DND-41 (cell line): ENCODE measurements around the gene ACTL8.

Source experiments
- ATAC-seq: fragments of 200-7000 bp; cut with Tn5 transposase; 3 replicates; pipeline ENCODE4 v1.9.1; 2021; ENCODE audit warnings: low read depth; ENCODE audit not compliant: insufficient read depth
- DNase-seq: peaks from one replicate; pipeline ENCODE4 v3.0.0-alpha.2; 2020
- H2AFZ ChIP-seq: 2 replicates; pipeline ENCODE4 v1.6.0; 2012; ENCODE audit warnings: low read depth, low read length
- H3K27ac ChIP-seq: 2 replicates; pipeline ENCODE4 v1.5.1; 2012; ENCODE audit warnings: low read length, inconsistent platforms
- H3K27me3 ChIP-seq: fragments of 200-600 bp; sonication (generic); 2 replicates; pipeline ENCODE4 v1.6.0; 2012; ENCODE audit warnings: low read length, mild to moderate bottlenecking, inconsistent platforms; ENCODE audit not compliant: insufficient read depth, poor library complexity
- H3K36me3 ChIP-seq: 2 replicates; pipeline ENCODE4 v1.5.1; 2012; ENCODE audit warnings: low read length, inconsistent platforms; ENCODE audit not compliant: insufficient read depth
- H3K4me1 ChIP-seq: 2 replicates; pipeline ENCODE4 v1.5.1; 2012; ENCODE audit warnings: mild to moderate bottlenecking, low read length; ENCODE audit not compliant: insufficient read depth
- H3K4me2 ChIP-seq: 2 replicates; pipeline ENCODE4 v1.6.0; 2012; ENCODE audit warnings: mild to moderate bottlenecking, moderate library complexity, low read length, inconsistent platforms; ENCODE audit not compliant: insufficient read depth
- H3K4me3 ChIP-seq, 2 experiments: fragments of 200-600 bp in 1 of 2; shearing (Covaris generic) in 1 of 2; 2 replicates each; pipeline ENCODE4 v1.5.1; 2012 to 2016; ENCODE audit warnings: inconsistent platforms in 2 of 2, low read length in 2 of 2, mild to moderate bottlenecking in 2 of 2, low read depth in 1 of 2, moderate library complexity in 1 of 2
- H3K79me2 ChIP-seq: 2 replicates; pipeline ENCODE4 v1.6.0; 2012; ENCODE audit warnings: low read length, inconsistent platforms; ENCODE audit not compliant: insufficient read depth
- H3K9ac ChIP-seq: 2 replicates; pipeline ENCODE4 v1.6.0; 2012; ENCODE audit warnings: low read depth, mild to moderate bottlenecking, inconsistent platforms, low read length, moderate library complexity
- H3K9me3 ChIP-seq: 2 replicates; pipeline ENCODE4 v1.5.1; 2012; ENCODE audit warnings: low read length, moderate library complexity, mild to moderate bottlenecking, inconsistent platforms; ENCODE audit not compliant: insufficient read depth, severe bottlenecking
- H4K20me1 ChIP-seq: 2 replicates; pipeline ENCODE4 v1.6.0; 2012; ENCODE audit warnings: low read length; ENCODE audit not compliant: insufficient read depth
- EZH2 ChIP-seq: IDR thresholded peaks from 3 replicates; pipeline ENCODE4 v1.6.1; 2012; ENCODE audit warnings: borderline replicate concordance, low read depth, mild to moderate bottlenecking, moderate library complexity, low read length, inconsistent platforms; ENCODE audit not compliant: severe bottlenecking
- TF ChIP-seq, protein P1 (sequence below): IDR thresholded peaks from 2 replicates; pipeline ENCODE4 v1.5.1; 2012; ENCODE audit warnings: borderline replicate concordance, low read length, moderate library complexity, mild to moderate bottlenecking; ENCODE audit not compliant: poor library complexity, severe bottlenecking; ENCODE audit errors: extremely low read depth

The ACTL8 gene

DNA sequence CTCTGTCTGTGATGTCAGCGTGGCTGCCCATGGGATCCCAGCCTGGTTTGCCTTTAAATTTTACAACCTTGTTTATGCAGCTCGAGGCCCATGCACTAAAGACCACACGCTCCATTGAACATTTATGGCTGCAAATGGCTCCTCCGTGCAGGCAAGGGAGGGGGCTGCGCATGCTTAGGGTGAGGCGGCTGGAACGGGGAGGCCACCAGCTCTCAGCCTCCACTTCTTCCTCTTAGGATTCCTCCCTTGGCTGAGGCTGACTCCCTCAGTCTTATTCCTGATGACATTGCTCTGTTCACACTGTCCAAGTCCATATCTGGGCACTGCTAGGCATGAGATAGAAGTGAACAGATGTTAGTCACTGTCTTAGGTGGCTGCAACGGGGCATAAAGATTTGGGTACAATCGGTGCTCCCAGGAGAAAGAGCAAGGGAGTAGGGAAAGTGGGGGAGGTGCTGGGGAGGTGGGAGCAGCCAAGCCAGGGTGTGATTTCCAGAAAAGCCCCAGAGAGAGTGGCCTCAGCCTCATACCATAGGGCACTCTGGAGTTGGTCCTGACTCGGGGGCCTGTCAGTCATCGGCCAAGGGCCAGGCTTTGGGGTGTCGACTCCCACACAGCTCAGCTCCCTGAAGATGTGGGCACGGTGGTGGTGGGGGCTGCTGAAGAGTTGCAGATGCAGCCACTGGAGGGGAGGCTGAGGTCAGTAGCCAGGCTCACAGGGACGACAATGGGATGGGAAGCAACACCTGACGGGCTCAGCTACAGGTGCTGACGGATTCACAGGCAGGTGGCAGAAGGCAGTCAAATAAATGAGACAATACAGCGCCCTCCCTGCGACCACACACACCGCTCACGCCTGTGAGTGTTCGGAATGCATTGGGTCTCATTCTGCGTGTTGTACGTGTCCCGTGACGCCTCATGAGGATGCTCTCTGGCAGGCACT is 37.3 kb upstream of the ACTL8 start:
- no peaks in the 10 kb centered on the region for H3K27me3 ChIP-seq
- H2AFZ ChIP-seq: no peak overlapping the region
- TF ChIP-seq, protein P1, sequence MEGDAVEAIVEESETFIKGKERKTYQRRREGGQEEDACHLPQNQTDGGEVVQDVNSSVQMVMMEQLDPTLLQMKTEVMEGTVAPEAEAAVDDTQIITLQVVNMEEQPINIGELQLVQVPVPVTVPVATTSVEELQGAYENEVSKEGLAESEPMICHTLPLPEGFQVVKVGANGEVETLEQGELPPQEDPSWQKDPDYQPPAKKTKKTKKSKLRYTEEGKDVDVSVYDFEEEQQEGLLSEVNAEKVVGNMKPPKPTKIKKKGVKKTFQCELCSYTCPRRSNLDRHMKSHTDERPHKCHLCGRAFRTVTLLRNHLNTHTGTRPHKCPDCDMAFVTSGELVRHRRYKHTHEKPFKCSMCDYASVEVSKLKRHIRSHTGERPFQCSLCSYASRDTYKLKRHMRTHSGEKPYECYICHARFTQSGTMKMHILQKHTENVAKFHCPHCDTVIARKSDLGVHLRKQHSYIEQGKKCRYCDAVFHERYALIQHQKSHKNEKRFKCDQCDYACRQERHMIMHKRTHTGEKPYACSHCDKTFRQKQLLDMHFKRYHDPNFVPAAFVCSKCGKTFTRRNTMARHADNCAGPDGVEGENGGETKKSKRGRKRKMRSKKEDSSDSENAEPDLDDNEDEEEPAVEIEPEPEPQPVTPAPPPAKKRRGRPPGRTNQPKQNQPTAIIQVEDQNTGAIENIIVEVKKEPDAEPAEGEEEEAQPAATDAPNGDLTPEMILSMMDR: no peak
- no peak for TF ChIP-seq EZH2
- H3K9ac ChIP-seq: no peak overlapping the region
- ATAC-seq (no peak), DNase-seq (no peak)
- no peaks in the 10 kb centered on the region for H3K36me3 ChIP-seq
- no peak overlapping the region for H3K4me2 ChIP-seq
- H3K27ac ChIP-seq: no peak overlapping the region
- no peaks in the 10 kb centered on the region for H4K20me1 ChIP-seq
- H3K4me3 ChIP-seq: no peak overlapping the region
- no peaks in the 10 kb centered on the region for H3K4me1 ChIP-seq
- H3K9me3 ChIP-seq: no peaks in the 10 kb centered on the region
- no peaks in the 10 kb centered on the region for H3K79me2 ChIP-seq

DNA sequence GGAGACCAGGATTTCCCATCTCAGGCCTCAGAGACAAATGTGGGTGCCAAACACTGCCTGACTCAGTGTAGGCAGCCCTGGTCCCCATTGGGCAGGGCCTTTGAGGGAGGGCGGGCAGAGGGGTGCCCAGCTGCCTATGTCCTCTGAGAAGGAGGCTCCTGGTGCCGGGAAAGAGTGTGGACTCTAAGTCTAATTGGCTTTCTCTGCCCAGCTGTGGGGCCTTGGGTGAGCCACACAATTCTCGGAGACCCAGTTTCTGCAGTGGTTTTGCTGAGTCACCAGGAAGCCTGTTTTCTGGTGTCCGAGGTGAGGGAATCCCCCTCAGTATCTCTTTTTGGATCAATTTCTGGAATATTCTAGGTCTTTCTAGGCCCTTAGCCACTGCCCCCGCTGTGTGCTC is 35.3 kb upstream of the ACTL8 start:
- no peaks in the 10 kb centered on the region for H3K4me1 ChIP-seq
- H3K36me3 ChIP-seq: no peaks in the 10 kb centered on the region
- H3K4me2 ChIP-seq: no peak overlapping the region
- H3K4me3 ChIP-seq: no peak overlapping the region
- no peak overlapping the region for H3K9ac ChIP-seq
- H3K79me2 ChIP-seq: no peaks in the 10 kb centered on the region
- H3K9me3 ChIP-seq: no peaks in the 10 kb centered on the region
- H3K27me3 ChIP-seq: no peaks in the 10 kb centered on the region
- no peak overlapping the region for H2AFZ ChIP-seq
- DNase-seq (no peak), ATAC-seq (no peak)
- no peak overlapping the region for H3K27ac ChIP-seq
- TF ChIP-seq, protein P1: no peak
- TF ChIP-seq EZH2: no peak
- no peaks in the 10 kb centered on the region for H4K20me1 ChIP-seq

DNA sequence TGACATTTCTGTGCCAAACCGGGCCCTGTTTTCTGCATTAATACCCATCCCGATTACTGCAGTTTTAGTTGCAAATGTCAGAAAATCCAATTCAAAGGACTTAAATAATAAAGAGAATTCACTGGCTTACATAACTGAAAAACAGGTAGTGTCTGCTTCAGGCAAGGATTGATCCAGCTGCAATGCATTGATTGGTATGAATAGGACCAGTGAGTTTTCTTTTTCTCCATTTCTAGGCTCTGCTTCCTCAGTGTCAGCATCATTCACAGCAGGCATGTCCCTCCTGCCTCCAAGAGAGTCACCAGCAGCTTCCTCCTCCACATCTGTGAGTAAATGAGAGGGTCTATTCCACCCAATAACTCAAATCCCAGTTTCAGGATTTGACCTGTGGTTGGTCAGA is 33.7 kb upstream of the ACTL8 start:
- Histone ChIP-seq H3K9ac (no peak overlapping the region), H3K4me2 (no peak overlapping the region), H3K4me1 (no peaks in the 10 kb centered on the region), H3K36me3 (no peaks in the 10 kb centered on the region), H3K27ac (no peak overlapping the region), H3K79me2 (no peaks in the 10 kb centered on the region), H2AFZ (no peak overlapping the region), H3K4me3 (no peak overlapping the region), H3K9me3 (no peaks in the 10 kb centered on the region), H4K20me1 (no peaks in the 10 kb centered on the region), H3K27me3 (no peaks in the 10 kb centered on the region)
- DNase-seq (no peak), ATAC-seq (no peak)
- TF ChIP-seq, protein P1: no peak
